Esophagus squamous epithelium (tissue), 4 donors: ENCODE data around the gene USP6.
"Not testable (repeated sequence)": the region's sequence is repeated elsewhere in the genome, so short reads cannot be mapped to it uniquely, and the experiment has no call there.

Experiments
- CTCF ChIP-seq, 6 experiments: fragments of 450-650 bp in 4 of 6; fragments of 200-600 bp in 2 of 6; sonication (generic) in 2 of 6; IDR thresholded peaks; one replicate each; pipeline ENCODE4 v1.5.1; 2016 to 2019; ENCODE audit warnings: antibody characterized with exemption in 6 of 6, mild to moderate bottlenecking in 4 of 6, moderate library complexity in 4 of 6
- POLR2A ChIP-seq, 4 donors: fragments of 450-650 bp; IDR thresholded peaks; one replicate each; pipeline ENCODE4 v1.6.1; 2017; ENCODE audit warnings: antibody characterized with exemption in 4 of 4, mild to moderate bottlenecking in 4 of 4, moderate library complexity in 3 of 4

GRCh38 chr17:5160702-5161101 lies 44.9 kb downstream of the USP6 start:
- not testable (repeated sequence) for TF ChIP-seq CTCF, POLR2A (IDR thresholded peaks at IDR 0.05)
